ENCODE results near the gene ACKR4.
"Not testable (repeated sequence)": the region's sequence is repeated elsewhere in the genome, so short reads cannot be mapped to it uniquely, and the experiment has no call there.

Gene ACKR4

DNA sequence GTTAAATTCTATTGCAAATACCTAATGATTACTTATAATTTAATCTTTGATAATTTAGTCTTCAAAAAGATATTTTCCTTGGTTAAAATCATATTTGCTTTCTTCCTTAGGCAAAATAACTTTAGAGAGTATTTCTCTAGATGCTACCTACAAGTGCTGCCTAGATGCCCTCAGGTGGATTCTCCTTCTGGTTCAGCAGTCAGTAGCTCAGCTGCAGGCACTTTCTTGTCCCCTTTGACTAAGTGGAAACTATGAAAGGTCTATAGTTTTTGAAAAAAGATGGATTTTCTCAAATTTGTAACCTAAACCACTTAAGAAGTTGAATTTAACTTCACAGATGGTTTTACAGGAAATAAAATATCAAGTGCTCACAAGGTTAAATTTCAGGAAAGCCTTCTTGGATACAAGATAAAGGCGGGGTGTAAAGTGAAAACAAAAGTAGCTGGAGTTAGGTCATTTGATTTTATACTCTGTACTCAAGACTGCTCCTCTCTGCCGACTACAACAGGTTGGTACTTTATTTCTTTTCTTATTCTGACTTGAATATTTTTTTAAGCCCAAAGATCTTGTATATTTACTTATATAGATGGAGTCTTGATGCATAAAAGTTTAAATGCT is at the start of gene ACKR4:
TSS of gene ACKR4 (plus strand) at position 455 of the 618 bp plus-strand sequence. CDS start 3,128 bp downstream, outside the sequence.
- DNase-seq = no peak

- DNase-seq = no peak
Observed at GRCh38 chr3:132549169-132549568, 47.9 kb upstream of the ACKR4 start.

GRCh38 chr3:132549890-132550578 is 47.0 kb upstream of the ACKR4 start:
- no peak for DNase-seq

- DNase-seq = no peak
Observed at GRCh38 chr3:132550579-132551305, 46.3 kb upstream of the ACKR4 start.

DNA sequence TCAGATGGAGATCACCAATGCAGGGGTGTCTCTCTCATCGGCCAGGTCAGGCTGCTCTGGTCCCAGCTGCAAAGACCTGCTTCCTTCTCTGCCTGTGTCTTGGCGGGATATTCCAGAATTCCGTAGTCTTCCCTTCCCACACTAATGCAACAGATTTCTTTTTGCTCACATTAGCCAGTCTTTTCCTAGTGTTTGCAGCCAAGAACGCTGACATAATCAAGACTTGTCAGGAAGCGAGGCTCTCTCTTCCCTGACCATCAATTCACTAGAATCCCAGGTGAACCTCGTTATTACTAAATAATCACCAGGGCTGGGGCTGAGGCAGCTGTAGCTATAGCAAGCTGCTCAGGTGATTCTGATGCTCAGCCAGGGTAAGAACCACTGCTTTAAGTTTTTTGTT is 43.2 kb upstream of the ACKR4 start:
- DNase-seq = no peak

- peak; percentile 78 for DNase-seq
Observed at GRCh38 chr3:132554437-132554836, 42.6 kb upstream of the ACKR4 start.

DNA sequence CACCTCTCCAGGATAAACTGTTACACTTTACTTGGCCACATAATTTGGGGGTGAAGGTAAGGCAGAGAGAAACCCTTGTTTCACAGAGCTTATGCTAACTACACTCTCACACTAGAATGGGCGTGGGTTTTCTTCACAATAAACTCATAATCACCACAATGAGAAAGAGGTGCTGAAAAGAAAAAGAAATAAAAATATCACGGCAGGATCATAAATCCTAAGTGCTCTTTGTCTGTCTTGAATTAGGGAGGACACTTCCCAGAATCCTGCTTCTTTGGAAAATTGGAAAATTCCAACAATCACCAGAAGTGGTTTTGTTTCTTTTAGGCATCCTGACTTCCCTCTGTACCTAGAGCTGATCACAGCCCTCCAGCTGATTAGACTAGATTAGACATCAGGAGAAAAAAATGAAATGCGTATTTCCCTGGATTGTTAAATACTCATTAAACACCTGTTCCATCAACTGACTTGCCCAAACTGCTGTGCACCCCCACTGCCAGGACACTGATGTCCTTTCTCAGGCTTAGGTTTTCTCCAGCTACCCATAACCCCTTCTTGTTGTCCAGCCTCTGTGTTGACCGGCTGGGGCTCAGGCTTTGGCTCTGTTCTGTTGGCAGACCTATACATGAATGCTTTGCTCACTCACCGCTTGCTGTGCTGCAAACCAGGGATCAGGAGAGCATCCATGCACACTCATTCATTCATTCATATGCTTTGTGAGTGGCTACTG is 41.6 kb upstream of the ACKR4 start:
- no peak for DNase-seq

GRCh38 chr3:132556036-132556386 is 41.1 kb upstream of the ACKR4 start:
- not testable (repeated sequence) for DNase-seq

GRCh38 chr3:132556508-132557159 is 40.4 kb upstream of the ACKR4 start:
- no peak for DNase-seq

GRCh38 chr3:132561003-132561402 is 36.1 kb upstream of the ACKR4 start:
- no peak for DNase-seq

GRCh38 chr3:132563420-132564069 is 33.5 kb upstream of the ACKR4 start:
- no peak for DNase-seq

- no peak for DNase-seq
Observed at GRCh38 chr3:132564070-132564465, 33.0 kb upstream of the ACKR4 start.

- no peak for DNase-seq
Observed at GRCh38 chr3:132568422-132568821, 28.6 kb upstream of the ACKR4 start.

DNA sequence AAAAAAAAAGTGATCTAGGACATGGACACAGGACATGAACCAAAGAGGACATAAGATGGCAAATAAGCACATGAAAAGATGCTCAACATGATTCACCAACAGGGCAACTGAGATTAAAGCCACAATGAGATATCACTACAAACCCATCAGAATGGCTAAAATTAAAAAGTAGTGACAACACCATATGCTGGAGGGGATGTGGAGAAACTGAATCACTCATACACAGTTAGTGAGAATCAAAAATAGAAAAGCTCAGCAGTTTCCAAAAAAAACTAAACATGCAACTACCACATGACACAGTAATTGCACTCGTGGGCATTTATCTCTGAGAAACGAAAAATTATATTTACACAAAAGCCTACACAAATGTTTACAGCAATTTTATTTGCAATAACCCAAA is 27.9 kb upstream of the ACKR4 start:
- DNase-seq = no peak

GRCh38 chr3:132569580-132569979 is 27.5 kb upstream of the ACKR4 start:
- DNase-seq = no peak

GRCh38 chr3:132570016-132570415 is 27.1 kb upstream of the ACKR4 start:
- no peak for DNase-seq

DNA sequence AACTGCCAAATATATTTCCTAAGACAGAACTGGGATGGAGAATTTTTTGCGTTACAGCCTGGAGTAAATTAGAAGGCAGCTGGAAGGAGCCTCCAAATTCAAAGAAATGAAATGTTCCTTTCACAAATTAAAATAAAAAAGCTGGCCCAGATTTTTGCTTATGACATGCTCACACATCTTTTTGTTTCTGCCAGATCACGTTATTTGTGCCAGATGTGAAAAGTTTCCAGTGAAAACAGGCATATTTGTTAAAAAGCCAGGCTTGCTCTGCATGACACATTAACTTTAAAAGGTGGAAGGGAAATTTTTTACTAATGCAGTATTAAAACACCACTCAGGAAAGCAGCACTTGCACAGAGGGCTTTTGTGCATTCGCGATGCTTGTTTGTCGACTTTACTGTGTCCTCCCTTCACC is 23.3 kb upstream of the ACKR4 start:
- DNase-seq = no peak

DNA sequence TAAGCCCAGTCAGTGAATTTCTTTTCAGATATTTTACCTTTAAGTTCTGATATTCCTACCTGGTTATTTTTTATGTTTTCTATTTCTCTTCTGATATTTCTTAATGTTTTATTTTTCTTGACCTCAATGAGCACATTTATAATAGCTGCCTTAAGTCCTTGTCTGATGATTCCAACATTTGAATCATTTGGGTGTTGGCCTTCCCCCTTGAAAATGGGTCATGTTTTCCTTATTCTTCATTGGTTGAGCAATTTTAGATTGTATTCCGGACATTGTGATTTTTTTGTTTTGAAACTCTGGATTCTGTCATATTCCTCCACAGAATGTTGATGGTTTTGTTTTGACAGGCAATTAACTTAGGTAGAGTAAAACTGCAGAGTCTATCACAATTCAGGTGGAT is 9.7 kb upstream of the ACKR4 start:
- DNase-seq = no peak

GRCh38 chr3:132592216-132592615 is 4.9 kb upstream of the ACKR4 start:
- DNase-seq = no peak

- DNase-seq = no peak
Observed at GRCh38 chr3:132593241-132593946, 3.7 kb upstream of the ACKR4 start.

DNA sequence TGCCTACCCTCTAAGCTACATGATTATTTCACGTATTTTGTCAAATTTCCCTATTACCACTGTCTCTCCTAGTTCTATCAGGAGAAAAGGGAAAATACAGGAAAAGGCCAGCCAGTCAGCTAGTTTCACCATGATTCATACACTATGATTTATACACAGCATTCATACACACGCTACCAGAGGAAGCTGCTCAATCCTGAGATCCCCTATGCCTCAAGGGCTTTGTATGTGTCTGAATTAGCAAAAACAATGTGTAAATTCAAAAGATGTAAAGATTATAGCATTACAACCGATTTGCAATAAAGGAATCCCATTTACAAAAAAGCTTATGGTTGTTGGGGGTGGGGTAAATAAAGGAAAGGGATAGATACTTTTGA is 3.1 kb upstream of the ACKR4 start:
- DNase-seq = no peak

DNA sequence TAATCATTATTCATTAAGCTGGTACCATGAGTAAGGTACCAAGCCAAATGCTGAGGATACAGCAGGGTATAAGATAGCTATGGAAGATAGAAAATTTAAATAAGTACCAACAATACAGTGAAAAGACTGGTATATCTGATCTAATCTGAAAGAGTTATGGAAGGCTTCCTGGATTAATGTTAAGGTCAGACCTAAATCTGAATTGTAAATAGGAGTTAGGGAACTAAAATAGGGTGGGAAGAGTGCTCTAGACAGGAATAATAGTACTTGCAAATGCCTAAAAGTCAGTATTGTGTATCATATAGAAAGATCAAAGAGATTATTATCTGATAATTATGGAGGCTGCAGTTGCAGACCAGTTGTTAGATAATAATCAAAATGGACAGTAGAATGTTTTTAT is 2.6 kb upstream of the ACKR4 start:
- no peak for DNase-seq

Data from NCI-H1092 treated with DMSO at 0.1 percent for 48 hours (cell line).